Aorta (tissue), 5 donors: Measurements from ENCODE around the gene SEMA6D. TPM values are rescaled to one million over a fixed set of nuclear protein-coding genes. Genes with fewer than 3 reads are reported as not detected.

Experiments used
- ATAC-seq: fragments of 200-7000 bp; cut with Tn5 transposase; one replicate; pipeline ENCODE4 v1.9.1; 2022; ENCODE audit warnings: moderate library complexity; ENCODE audit not compliant: low FRiP score
- DNase-seq, 2 donors: peaks; one replicate each; pipeline ENCODE4 v3.0.0-alpha.2; 2020
- H3K27ac ChIP-seq, 2 donors: one replicate each; pipeline ENCODE4 v1.5.1; 2013; ENCODE audit warnings: low read length in 2 of 2, mild to moderate bottlenecking in 2 of 2, moderate library complexity in 2 of 2, control low read depth in 1 of 2, inconsistent platforms in 1 of 2, low read depth in 1 of 2
- H3K27me3 ChIP-seq, 2 donors: one replicate each; pipeline ENCODE4 v1.6.1; 2013; ENCODE audit warnings: control low read depth in 1 of 2, low read length in 1 of 2, mild to moderate bottlenecking in 1 of 2, moderate library complexity in 1 of 2; ENCODE audit not compliant: insufficient read depth in 2 of 2, control insufficient read depth in 1 of 2
- H3K36me3 ChIP-seq, 2 donors: one replicate each; pipeline ENCODE4 v1.6.1; 2013; ENCODE audit warnings: control low read depth in 1 of 2, low read length in 1 of 2, mild to moderate bottlenecking in 1 of 2; ENCODE audit not compliant: insufficient read depth in 2 of 2, control insufficient read depth in 1 of 2
- H3K4me1 ChIP-seq, 2 donors: one replicate each; pipeline ENCODE4 v1.6.1; 2013; ENCODE audit warnings: low read length in 2 of 2, control low read depth in 1 of 2, mild to moderate bottlenecking in 1 of 2, moderate library complexity in 1 of 2; ENCODE audit not compliant: insufficient read depth in 2 of 2, control insufficient read depth in 1 of 2
- H3K4me3 ChIP-seq, 2 donors: one replicate each; pipeline ENCODE4 v1.5.1; 2013; ENCODE audit warnings: low read length in 2 of 2, control low read depth in 1 of 2, mild to moderate bottlenecking in 1 of 2
- H3K9me3 ChIP-seq: one replicate; pipeline ENCODE4 v1.6.1; 2013; ENCODE audit warnings: mild to moderate bottlenecking, low read length; ENCODE audit not compliant: control insufficient read depth
- WGBS, 2 donors: extraction: QIAGEN DNeasy Blood & Tissue Kit; methylation state at CpG; one replicate each; pipeline ENCODE4 v1.1.7; 2013; 5-methylcytosine and 5-hydroxymethylcytosine counted together
- intact Hi-C, 2 donors: fragments of 100-400 bp; cut with DNase I; formaldehyde crosslinking; loops; one replicate each; pipeline versions ENCODE4 v1.14.2 to v1.15.0; 2022
- polyA plus RNA-seq, 2 donors: library from polyadenylated mRNA; stranded (reverse); fragments of 200-250 nt; gene quantifications; one replicate each; pipeline ENCODE4 v1.2.3, GENCODE V29; 2013
- total RNA-seq, 2 donors: library from RNA; stranded (reverse); fragmentation: NEBNext Ultra II Directional; extraction: Animal tissue kit (Norgen Biotek cat#: 25700); gene quantifications; one replicate each; pipeline ENCODE4 v1.2.1, GENCODE V29; 2021
- donor health status: healthy with polysubstance abuse.
- donor health status: Bipolar disorder and iron deficiency.
- donor health status: DM: no; HTN: no; CAD: no.
- donor health status: DM: no; HTN: no; CAD: no.
- donor health status: DM: yes; HTN: yes; CAD: no.

SEMA6D gene
- total and polyA plus RNA-seq, 4 donors: 2.4 to 22.7 (median 7.9) TPM

- no peak for ATAC-seq
- intact Hi-C loops: no loop called here
- no peak for DNase-seq
- no peaks in the 10 kb centered on the region for H3K27me3 ChIP-seq
- H3K4me3 ChIP-seq: no peak overlapping the region
- no peaks in the 10 kb centered on the region for H3K36me3 ChIP-seq
- no peaks in the 10 kb centered on the region for H3K4me1 ChIP-seq
- 69 to 77% methylated on average over 9 of the region's 9 CpGs for WGBS, 2 donors
- no peaks in the 10 kb centered on the region for H3K9me3 ChIP-seq
- no peak overlapping the region for H3K27ac ChIP-seq
These were observed 102.9 kb downstream of the SEMA6D start for GRCh38 chr15:47820057-47820746.

DNA sequence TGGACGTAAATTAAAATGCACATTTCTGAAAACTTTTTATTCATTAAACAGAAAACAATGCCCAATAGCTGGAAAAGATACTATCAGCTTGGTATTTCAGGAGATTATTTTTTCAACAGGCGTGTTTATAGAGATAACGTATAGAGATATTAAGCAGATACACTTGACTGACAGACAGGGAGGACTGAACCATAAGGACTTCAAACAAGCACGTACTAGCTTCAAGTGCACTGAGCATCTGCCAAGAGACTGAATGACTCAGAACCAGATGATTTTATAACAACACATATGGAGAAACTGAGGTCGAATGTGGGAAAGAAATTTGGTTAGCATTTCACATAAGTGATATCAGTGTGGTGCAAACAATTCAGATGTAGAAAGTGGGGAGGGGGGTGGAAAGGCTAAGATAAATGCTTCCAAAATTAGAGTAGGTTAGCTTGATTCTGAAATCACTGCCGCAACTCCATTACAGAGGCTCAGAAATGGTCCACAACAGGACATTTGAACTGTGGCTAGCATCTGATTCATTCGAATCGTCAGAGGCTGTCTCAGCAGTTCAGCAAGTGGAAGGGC, 103.5 kb downstream of the SEMA6D start:
- ATAC-seq (no peak), DNase-seq (no peak)
- Histone ChIP-seq H3K27me3 (no peaks in the 10 kb centered on the region), H3K4me1 (no peaks in the 10 kb centered on the region), H3K9me3 (no peaks in the 10 kb centered on the region), H3K36me3 (no peaks in the 10 kb centered on the region), H3K27ac (no peak overlapping the region), H3K4me3 (no peak overlapping the region)
- intact Hi-C loops: no loop called here
- 25 to 26% methylated on average over 8 of the region's 8 CpGs for WGBS, 2 donors

DNA sequence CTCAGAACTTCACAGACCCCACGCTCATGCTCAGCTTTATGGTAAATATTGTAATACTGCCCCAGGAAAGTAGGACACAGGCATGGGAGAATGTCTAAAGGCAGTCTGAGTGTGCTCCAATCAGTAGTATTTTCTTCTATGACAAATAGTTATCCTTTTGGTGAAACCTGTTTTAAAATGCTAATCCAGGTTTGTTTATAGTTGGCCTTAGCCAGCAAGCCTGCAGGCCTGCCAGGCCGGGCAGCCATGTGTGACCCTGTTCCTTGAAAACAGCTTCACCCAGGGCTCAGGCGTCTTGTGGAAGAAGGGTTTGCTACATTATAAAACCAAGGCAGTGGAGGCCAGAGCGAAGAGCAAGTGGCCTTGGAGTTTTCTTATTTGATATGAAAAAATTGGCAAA, 104.7 kb downstream of the SEMA6D start:
- H3K4me1 ChIP-seq: no peaks in the 10 kb centered on the region
- H3K9me3 ChIP-seq: no peaks in the 10 kb centered on the region
- H3K36me3 ChIP-seq: no peaks in the 10 kb centered on the region
- ATAC-seq (no peak), DNase-seq (no peak)
- no peaks in the 10 kb centered on the region for H3K27me3 ChIP-seq
- intact Hi-C loops: no loop called here
- H3K4me3 ChIP-seq: no peak overlapping the region
- WGBS, 2 donors: 57 to 59% methylated on average over 4 of the region's 4 CpGs
- no peak overlapping the region for H3K27ac ChIP-seq
